ENCODE data around the gene HDAC2. TPM values are rescaled to one million over a fixed set of nuclear protein-coding genes. Genes with fewer than 3 reads are reported as not detected.

HDAC2 gene
- total and polyA plus RNA-seq, 2 experiments from 2014 or later, result 343 to 355 TPM

- TF ChIP-seq ETS1 (IDR thresholded peaks at IDR 0.05) (no peak), NANOG (IDR thresholded peaks at IDR 0.05; ENCODE audit: borderline replicate concordance) (no peak), CTCF (conservative IDR thresholded peaks at IDR 0.05; ENCODE audit: low read depth in 2 of 2) (no peak), CREB1 (CRISPR knock-in tag; IDR thresholded peaks at IDR 0.05; ENCODE audit: low read depth) (no peak)
Measured at GRCh38 chr6:113927001-113927400, 43.9 kb downstream of the HDAC2 start (continued).

GRCh38 chr6:113925378-113925777, 45.6 kb downstream of the HDAC2 start:
- ATAC-seq (no peak), DNase-seq (ENCODE audit: low spot score) (no peak)
- no peak overlapping the region for H3K4me2 ChIP-seq
- H4K20me1 ChIP-seq (replicated peaks; ENCODE audit: insufficient read depth), result no peaks in the 10 kb centered on the region; the same call in 1 of the 2 replicates
- no peaks in the 10 kb centered on the region for H3K9me2 ChIP-seq (ENCODE audit: insufficient read depth)
- no peak overlapping the region for H3K27ac Mint-ChIP-seq
- H3K79me2 ChIP-seq (replicated peaks; ENCODE audit: insufficient read depth), result no peaks in the 10 kb centered on the region
- peaks cover 3% of the 10 kb centered on the region for H3K27me3 Mint-ChIP-seq (ENCODE audit: insufficient read depth, low read depth, poor library complexity)
- H3K4me1 Mint-ChIP-seq, result no peaks in the 10 kb centered on the region
- H3K4me3 Mint-ChIP-seq, result no peak overlapping the region
- no peaks in the 10 kb centered on the region for H3K4me1 ChIP-seq (ENCODE audit: insufficient read depth)
- H2AFZ ChIP-seq, result no peak overlapping the region
- peaks cover 7% of the 10 kb centered on the region; the same call in 1 of the 2 replicates for H3K36me3 ChIP-seq (ENCODE audit: insufficient read depth)
- H3F3A ChIP-seq (replicated peaks; ENCODE audit: low read depth), result no peaks in the 10 kb centered on the region
- H3K27me3 ChIP-seq (ENCODE audit: insufficient read depth), result no peaks in the 10 kb centered on the region
- no peak overlapping the region for H3K4me3 ChIP-seq
- H3K36me3 Mint-ChIP-seq (ENCODE audit: low read depth), result peaks cover 12% of the 10 kb centered on the region; the same call in 2 of the 3 replicates
- no peak overlapping the region for H3K27ac ChIP-seq (ENCODE audit: low read depth)
- H3K9me3 Mint-ChIP-seq, result peaks cover 16% of the 10 kb centered on the region
- TF ChIP-seq POLR2AphosphoS5 (IDR thresholded peaks at IDR 0.05; ENCODE audit: low read depth) (no peak), ETS1 (IDR thresholded peaks at IDR 0.05) (no peak)
- TF ChIP-seq, protein P1, sequence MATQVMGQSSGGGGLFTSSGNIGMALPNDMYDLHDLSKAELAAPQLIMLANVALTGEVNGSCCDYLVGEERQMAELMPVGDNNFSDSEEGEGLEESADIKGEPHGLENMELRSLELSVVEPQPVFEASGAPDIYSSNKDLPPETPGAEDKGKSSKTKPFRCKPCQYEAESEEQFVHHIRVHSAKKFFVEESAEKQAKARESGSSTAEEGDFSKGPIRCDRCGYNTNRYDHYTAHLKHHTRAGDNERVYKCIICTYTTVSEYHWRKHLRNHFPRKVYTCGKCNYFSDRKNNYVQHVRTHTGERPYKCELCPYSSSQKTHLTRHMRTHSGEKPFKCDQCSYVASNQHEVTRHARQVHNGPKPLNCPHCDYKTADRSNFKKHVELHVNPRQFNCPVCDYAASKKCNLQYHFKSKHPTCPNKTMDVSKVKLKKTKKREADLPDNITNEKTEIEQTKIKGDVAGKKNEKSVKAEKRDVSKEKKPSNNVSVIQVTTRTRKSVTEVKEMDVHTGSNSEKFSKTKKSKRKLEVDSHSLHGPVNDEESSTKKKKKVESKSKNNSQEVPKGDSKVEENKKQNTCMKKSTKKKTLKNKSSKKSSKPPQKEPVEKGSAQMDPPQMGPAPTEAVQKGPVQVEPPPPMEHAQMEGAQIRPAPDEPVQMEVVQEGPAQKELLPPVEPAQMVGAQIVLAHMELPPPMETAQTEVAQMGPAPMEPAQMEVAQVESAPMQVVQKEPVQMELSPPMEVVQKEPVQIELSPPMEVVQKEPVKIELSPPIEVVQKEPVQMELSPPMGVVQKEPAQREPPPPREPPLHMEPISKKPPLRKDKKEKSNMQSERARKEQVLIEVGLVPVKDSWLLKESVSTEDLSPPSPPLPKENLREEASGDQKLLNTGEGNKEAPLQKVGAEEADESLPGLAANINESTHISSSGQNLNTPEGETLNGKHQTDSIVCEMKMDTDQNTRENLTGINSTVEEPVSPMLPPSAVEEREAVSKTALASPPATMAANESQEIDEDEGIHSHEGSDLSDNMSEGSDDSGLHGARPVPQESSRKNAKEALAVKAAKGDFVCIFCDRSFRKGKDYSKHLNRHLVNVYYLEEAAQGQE (IDR thresholded peaks at IDR 0.05; ENCODE audit: unreplicated experiment), result no peak
